HepG2 (cell line): ENCODE measurements around the gene RPL34. TPM values are rescaled to one million over a fixed set of nuclear protein-coding genes. Genes with fewer than 3 reads are reported as not detected.

ENCODE experiments used
- AHDC1 ChIP-seq: sonication (generic); formaldehyde crosslinking; IDR thresholded peaks from 2 replicates; pipeline ENCODE4 v1.5.1; 2020; ENCODE audit warnings: mild to moderate bottlenecking, missing genetic modification reagents, borderline replicate concordance
- HDAC1 ChIP-seq: sonication (generic); formaldehyde crosslinking; IDR thresholded peaks from 2 replicates; pipeline ENCODE4 v1.5.1; 2020; ENCODE audit warnings: mild to moderate bottlenecking, missing genetic modification reagents
- PATZ1 ChIP-seq: sonication (generic); formaldehyde crosslinking; IDR thresholded peaks from 2 replicates; pipeline ENCODE4 v1.4.0; 2020; ENCODE audit warnings: missing genetic modification reagents
- THAP9 ChIP-seq: sonication (generic); formaldehyde crosslinking; IDR thresholded peaks from 2 replicates; pipeline ENCODE4; 2020; ENCODE audit warnings: missing genetic modification reagents, mild to moderate bottlenecking, borderline replicate concordance
- THYN1 ChIP-seq: sonication (generic); formaldehyde crosslinking; IDR thresholded peaks from 2 replicates; pipeline ENCODE4 v1.8.1; 2023; ENCODE audit warnings: low read depth, mild to moderate bottlenecking, moderate library complexity, missing genetic modification reagents, borderline replicate concordance
- ZNF530 ChIP-seq: sonication (generic); formaldehyde crosslinking; IDR thresholded peaks from 2 replicates; pipeline ENCODE4 v1.5.0; 2020; ENCODE audit warnings: low read depth, mild to moderate bottlenecking, missing genetic modification reagents
- ZNF878 ChIP-seq: sonication (generic); formaldehyde crosslinking; IDR thresholded peaks from 2 replicates; pipeline ENCODE4 v1.8.1; 2023; ENCODE audit warnings: mild to moderate bottlenecking, missing genetic modification reagents, moderate library complexity
- polyA plus RNA-seq, 8 experiments: library from polyadenylated mRNA; depleted of rRNA in 3 of 8; stranded (reverse) in 7 of 8; unstranded in 1 of 8; fragments of >200 nt; fragmentation: Illumina TruSeq in 4 of 8; extraction: Trizol in 4 of 8; gene quantifications; 2 replicates each; pipeline versions ENCODE4 v1.2.1 to v1.2.3, GENCODE V29; 2011 to 2016; ENCODE audit warnings: low read depth in 4 of 8, missing spikeins in 1 of 8, mixed read lengths in 1 of 8; ENCODE audit not compliant: insufficient read depth in 1 of 8
- total RNA-seq, 5 experiments: library from RNA; depleted of rRNA; stranded (reverse); fragments of >200 nt; fragmentation: Illumina TruSeq; extraction: Trizol; gene quantifications; 2 replicates each; pipeline ENCODE4 v1.2.3, GENCODE V29; 2016; ENCODE audit warnings: low read depth in 1 of 5
- TF ChIP-seq, protein P1 (sequence below): sonication (generic); formaldehyde crosslinking; IDR thresholded peaks from 2 replicates; pipeline ENCODE4 v1.9.0; 2022; ENCODE audit warnings: missing genetic modification reagents, mild to moderate bottlenecking, borderline replicate concordance
- TF ChIP-seq, protein P2 (sequence below): sonication (generic); formaldehyde crosslinking; IDR thresholded peaks from 2 replicates; pipeline ENCODE4 v1.4.0; 2020; ENCODE audit warnings: missing genetic modification reagents, mild to moderate bottlenecking, borderline replicate concordance

The RPL34 gene
- total and polyA plus RNA-seq, 2 of the 13 experiments (the other 11 are each of a cell fraction or from before 2014, with no cell fraction given): 2,235 to 3,985 TPM

DNA sequence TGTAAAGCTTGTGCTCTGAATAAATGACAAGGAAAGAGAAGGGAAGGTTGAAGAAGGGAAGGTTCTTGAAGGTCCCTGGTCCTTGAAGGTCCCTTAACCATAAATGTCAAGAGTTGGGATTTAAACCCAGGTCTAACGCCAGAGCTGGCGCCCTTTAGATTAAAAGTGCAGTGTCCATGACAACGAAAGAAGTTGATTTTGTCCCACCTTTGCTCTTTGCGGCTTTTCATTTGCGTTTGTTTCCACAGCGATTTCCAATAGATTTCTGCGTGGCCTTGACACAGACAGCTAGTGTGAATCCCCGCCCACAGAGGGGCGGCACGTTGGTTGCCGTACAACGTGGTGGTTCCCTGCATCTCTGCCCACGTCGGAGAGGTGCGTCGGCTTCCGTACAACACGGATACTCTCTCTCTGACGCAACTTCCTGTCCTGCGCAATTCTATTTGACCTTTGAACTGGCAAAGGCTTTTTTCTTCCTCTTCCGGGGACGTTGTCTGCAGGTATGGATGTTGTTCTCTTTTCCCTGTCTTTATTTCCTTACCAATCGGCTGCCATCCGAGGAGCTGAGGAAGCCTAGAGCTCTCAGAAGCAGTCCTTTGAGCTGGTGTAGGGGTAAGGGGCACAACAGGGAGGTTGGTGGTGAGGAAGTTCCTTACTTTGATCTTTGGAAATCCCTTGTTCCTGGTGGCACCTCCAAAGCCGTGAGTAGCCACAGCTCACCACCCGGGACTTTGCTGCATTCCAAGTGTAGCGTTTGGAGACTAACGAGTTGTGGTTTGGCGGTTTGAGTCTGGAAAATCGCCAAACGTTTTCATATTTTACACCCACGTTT lies at the start of gene RPL34 (continued):
- no peak for TF ChIP-seq AHDC1
- TF ChIP-seq HDAC1: peak; percentile 74
- TF ChIP-seq, protein P1, sequence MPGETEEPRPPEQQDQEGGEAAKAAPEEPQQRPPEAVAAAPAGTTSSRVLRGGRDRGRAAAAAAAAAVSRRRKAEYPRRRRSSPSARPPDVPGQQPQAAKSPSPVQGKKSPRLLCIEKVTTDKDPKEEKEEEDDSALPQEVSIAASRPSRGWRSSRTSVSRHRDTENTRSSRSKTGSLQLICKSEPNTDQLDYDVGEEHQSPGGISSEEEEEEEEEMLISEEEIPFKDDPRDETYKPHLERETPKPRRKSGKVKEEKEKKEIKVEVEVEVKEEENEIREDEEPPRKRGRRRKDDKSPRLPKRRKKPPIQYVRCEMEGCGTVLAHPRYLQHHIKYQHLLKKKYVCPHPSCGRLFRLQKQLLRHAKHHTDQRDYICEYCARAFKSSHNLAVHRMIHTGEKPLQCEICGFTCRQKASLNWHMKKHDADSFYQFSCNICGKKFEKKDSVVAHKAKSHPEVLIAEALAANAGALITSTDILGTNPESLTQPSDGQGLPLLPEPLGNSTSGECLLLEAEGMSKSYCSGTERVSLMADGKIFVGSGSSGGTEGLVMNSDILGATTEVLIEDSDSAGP (CRISPR knock-in tag): peak; percentile 73
- peak; percentile 49; the same call in 1 of the 2 replicates for TF ChIP-seq THAP9 (CRISPR knock-in tag)
- TF ChIP-seq ZNF878 (CRISPR knock-in tag): no peak
- TF ChIP-seq, protein P2, sequence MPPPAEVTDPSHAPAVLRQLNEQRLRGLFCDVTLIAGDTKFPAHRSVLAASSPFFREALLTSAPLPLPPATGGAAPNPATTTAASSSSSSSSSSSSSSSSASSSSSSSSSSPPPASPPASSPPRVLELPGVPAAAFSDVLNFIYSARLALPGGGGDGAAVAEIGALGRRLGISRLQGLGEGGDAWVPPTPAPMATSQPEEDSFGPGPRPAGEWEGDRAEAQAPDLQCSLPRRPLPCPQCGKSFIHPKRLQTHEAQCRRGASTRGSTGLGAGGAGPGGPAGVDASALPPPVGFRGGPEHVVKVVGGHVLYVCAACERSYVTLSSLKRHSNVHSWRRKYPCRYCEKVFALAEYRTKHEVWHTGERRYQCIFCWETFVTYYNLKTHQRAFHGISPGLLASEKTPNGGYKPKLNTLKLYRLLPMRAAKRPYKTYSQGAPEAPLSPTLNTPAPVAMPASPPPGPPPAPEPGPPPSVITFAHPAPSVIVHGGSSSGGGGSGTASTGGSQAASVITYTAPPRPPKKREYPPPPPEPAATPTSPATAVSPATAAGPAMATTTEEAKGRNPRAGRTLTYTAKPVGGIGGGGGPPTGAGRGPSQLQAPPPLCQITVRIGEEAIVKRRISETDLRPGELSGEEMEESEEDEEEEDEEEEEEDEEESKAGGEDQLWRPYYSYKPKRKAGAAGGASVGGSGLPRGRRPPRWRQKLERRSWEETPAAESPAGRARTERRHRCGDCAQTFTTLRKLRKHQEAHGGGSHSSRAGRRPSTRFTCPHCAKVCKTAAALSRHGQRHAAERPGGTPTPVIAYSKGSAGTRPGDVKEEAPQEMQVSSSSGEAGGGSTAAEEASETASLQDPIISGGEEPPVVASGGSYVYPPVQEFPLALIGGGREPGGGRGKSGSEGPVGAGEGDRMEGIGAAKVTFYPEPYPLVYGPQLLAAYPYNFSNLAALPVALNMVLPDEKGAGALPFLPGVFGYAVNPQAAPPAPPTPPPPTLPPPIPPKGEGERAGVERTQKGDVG: no peak; the same call in 1 of the 2 replicates
- no peak for TF ChIP-seq ZNF530 (CRISPR knock-in tag)
- TF ChIP-seq THYN1 (CRISPR knock-in tag): no peak
- 0 out of 2 replicates have a peak, but pooled peaks have one; percentile 11 for TF ChIP-seq PATZ1 (CRISPR knock-in tag)
